Coronary artery (tissue), 2 donors: Measurements from ENCODE around the gene RAB27B.

Experiments used
- DNase-seq: peaks from one replicate; pipeline ENCODE4 v3.0.0-alpha.2; 2017; ENCODE audit warnings: low spot score
- H3K27ac ChIP-seq, 2 donors: fragments of 200-600 bp; sonication (generic); one replicate each; pipeline ENCODE4 v1.5.1; 2016 to 2019
- H3K4me3 ChIP-seq: fragments of 200-600 bp; sonication (generic); 2 replicates; pipeline ENCODE4 v1.5.1; 2016; ENCODE audit warnings: mild to moderate bottlenecking, moderate library complexity
- CTCF ChIP-seq: fragments of 200-600 bp; sonication (generic); IDR thresholded peaks from one replicate; pipeline ENCODE4 v1.5.1; 2019; ENCODE audit warnings: antibody characterized with exemption

Gene RAB27B

GRCh38 chr18:54919412-54919811, 91.1 kb downstream of the RAB27B start:
- DNase-seq: no peak
- no peak overlapping the region for H3K27ac ChIP-seq
- no peak overlapping the region for H3K4me3 ChIP-seq
- no peak for TF ChIP-seq CTCF

GRCh38 chr18:54923339-54923956, 95.2 kb downstream of the RAB27B start:
- Histone ChIP-seq H3K4me3 (no peak overlapping the region), H3K27ac (no peak overlapping the region)
- no peak for TF ChIP-seq CTCF
- DNase-seq: no peak

GRCh38 chr18:54924948-54925347, 96.7 kb downstream of the RAB27B start:
- no peak for DNase-seq
- H3K27ac ChIP-seq: no peak overlapping the region
- no peak for TF ChIP-seq CTCF
- no peak overlapping the region for H3K4me3 ChIP-seq

- DNase-seq: no peak
- no peak for TF ChIP-seq CTCF
- no peak overlapping the region for H3K4me3 ChIP-seq
- no peak overlapping the region for H3K27ac ChIP-seq
Measured at GRCh38 chr18:54926593-54927325, 98.5 kb downstream of the RAB27B start.

- Histone ChIP-seq H3K4me3 (no peak overlapping the region), H3K27ac (no peak overlapping the region)
- no peak for TF ChIP-seq CTCF
- no peak for DNase-seq
Measured at GRCh38 chr18:54928236-54928635, 100.0 kb downstream of the RAB27B start.

- Histone ChIP-seq H3K27ac (no peak overlapping the region), H3K4me3 (no peak overlapping the region)
- DNase-seq: no peak
- no peak for TF ChIP-seq CTCF
Measured at GRCh38 chr18:54931152-54931551, 102.9 kb downstream of the RAB27B start.

- TF ChIP-seq CTCF: no peak
- H3K4me3 ChIP-seq: no peak overlapping the region
- no peak for DNase-seq
- H3K27ac ChIP-seq: no peak overlapping the region
Measured at GRCh38 chr18:54932472-54932871, 104.2 kb downstream of the RAB27B start.
